D721Med (cell line): ENCODE measurements around the gene DRD5.
"Not testable (repeated sequence)": the region's sequence is repeated elsewhere in the genome, so short reads cannot be mapped to it uniquely, and the experiment has no call there.

ENCODE experiments used
- DNase-seq: peaks from one replicate; pipeline ENCODE4 v3.0.0; 2011; ENCODE audit warnings: low spot score; ENCODE audit not compliant: insufficient read length
- FAIRE-seq: peaks from 2 replicates; lab custom pipeline; 2011; peaks lifted over from hg19 to GRCh38; lab: Jason Lieb, UNC
- TF ChIP-seq, protein P1 (sequence below): IDR thresholded peaks from 2 replicates; pipeline ENCODE4 v1.5.1; 2012; ENCODE audit warnings: mild to moderate bottlenecking, control low read depth; ENCODE audit not compliant: insufficient read depth; ENCODE audit errors: missing control alignments

The DRD5 gene

DNA sequence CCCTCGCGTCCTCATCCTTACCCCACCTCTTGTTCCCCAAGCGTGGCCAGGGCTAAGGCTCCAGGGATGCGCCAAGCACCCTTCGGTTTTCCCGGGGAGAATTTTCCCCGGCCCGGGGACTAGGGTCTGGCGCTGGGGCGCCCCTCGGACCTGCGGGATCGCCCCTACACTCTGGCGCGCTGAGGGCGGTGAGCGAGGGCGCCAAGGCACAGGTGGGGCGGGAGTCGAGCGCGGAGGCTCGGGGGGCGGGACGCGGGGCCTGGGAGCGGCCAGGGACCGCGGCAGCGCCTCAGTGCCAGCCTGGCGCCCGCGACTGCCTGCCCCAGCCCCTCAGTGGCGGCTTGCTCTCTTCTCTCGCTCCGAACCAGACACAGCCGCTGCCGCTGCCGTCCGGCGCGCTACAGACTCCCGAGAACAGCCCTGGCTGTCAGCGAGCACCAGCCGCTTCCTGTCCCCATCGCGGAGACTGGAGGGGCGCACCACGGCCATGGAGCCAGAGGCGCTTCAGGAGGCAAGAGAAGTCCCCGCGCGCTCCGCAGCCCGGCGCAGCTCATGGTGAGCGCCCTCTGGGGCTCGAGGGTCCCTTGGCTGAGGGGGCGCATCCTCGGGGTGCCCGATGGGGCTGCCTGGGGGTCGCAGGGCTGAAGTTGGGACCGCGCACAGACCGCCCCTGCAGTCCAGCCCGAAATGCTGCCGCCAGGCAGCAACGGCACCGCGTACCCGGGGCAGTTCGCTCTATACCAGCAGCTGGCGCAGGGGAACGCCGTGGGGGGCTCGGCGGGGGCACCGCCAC is at the start of gene DRD5:
TSS of gene DRD5 (plus strand) at position 292 of the 793 bp plus-strand sequence. CDS start at position 688, 396 bp downstream.
- DNase-seq = no peak
- TF ChIP-seq, protein P1, sequence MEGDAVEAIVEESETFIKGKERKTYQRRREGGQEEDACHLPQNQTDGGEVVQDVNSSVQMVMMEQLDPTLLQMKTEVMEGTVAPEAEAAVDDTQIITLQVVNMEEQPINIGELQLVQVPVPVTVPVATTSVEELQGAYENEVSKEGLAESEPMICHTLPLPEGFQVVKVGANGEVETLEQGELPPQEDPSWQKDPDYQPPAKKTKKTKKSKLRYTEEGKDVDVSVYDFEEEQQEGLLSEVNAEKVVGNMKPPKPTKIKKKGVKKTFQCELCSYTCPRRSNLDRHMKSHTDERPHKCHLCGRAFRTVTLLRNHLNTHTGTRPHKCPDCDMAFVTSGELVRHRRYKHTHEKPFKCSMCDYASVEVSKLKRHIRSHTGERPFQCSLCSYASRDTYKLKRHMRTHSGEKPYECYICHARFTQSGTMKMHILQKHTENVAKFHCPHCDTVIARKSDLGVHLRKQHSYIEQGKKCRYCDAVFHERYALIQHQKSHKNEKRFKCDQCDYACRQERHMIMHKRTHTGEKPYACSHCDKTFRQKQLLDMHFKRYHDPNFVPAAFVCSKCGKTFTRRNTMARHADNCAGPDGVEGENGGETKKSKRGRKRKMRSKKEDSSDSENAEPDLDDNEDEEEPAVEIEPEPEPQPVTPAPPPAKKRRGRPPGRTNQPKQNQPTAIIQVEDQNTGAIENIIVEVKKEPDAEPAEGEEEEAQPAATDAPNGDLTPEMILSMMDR = no peak

DNA sequence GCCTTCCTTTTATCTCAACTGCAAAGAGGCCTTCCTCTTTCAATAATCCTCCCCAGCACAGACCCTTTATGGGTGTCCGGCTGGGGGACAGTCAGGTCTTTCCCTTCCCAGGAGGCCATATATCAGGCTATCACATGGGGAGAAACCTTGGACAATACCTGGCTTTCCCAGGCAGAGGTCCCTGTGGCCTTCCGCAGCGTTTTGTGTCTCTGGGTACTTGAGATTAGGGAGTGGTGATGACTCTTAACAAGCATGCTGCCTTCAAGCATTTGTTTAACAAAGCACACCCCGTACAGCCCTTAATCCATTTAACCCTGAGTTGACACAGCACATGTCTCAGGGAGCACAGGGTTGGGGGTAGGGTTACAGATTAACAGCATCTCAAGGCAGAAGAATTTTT is 49.2 kb upstream of the DRD5 start:
- FAIRE-seq, DNase-seq: not testable (repeated sequence)

More for the DNA sequence above, at the start of gene DRD5:
- no peak for FAIRE-seq

DNA sequence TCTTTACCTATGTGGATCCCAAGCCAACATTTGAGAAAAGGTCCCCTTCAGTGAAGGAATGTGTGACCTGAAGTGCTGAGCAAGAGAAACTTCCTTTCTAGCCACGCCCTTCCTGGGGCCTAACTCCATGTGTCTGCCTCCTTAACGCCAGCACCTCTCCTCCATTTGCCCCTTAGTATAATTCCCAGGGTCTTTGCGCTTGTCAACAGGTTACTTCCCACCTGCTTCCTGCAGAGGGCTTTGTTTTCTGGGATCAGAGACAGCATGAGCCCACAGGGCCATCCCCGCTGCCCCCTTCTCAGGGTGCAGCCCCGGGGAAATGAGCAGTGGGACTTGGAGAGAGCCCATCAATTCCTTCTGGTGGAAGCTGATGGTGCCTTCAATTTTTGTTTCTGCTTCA is 45.9 kb upstream of the DRD5 start:
- FAIRE-seq = no peak
- TF ChIP-seq, protein P1 = no peak
- no peak for DNase-seq

DNA sequence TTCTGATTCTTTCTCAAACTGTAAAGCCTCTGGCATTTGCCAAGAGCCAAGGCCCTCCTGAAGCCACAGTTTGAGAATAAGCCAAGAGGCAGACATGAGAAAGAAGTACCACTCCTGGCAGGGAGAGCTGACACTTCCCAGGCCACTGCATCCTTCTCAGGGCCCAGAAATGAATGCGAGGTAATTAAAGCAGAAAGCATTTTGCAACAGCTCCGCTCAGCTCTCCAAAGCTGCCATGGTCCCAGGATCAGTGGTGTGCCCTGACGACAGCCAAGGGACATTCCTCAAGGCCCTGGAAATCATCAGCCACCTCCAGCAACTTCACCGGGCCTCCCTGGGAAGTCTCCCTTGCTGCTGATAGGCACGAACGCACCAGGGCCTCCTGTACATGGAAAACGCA is 44.2 kb upstream of the DRD5 start:
- DNase-seq, FAIRE-seq: not testable (repeated sequence)

DNA sequence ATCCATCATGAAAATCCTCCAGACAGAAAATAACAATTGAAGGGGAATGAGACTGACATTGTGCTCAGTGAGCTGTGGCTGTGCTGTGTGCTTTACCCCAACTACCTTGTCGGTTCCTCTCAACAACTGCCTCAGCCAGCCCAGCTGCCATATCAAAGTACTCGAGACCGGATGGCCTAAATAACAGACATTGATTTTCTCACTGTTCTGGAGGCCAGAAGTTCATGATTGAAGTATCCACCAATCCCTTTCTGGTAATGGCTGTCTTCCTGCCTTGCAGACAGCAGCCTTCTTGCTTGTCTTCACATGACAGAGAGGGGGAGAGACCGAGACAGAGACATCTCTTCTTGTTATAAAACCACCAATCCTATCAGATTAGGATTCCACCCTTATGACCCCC is 37.6 kb upstream of the DRD5 start:
- not testable (repeated sequence) for FAIRE-seq, DNase-seq

DNA sequence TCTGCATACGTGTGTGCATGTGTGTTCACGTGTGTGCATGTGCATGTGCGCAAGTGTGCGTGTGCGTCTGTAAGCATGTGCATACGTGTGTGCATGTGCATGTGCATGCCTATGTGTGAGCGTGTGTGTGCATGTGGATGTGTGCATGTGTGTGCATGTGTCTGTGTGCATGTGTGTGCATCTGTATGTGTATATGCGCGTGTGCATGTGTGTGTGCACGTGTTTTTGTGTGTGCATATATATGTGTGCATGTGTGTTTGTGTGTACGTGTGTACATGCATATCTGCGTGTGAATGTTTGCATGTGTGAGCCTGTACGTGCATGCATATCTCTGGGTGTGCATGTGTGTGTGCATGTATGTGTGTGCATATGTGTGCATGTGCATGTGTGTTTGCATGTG is 35.7 kb upstream of the DRD5 start:
- FAIRE-seq (no peak), DNase-seq (no peak)
- TF ChIP-seq, protein P1 = no peak

DNA sequence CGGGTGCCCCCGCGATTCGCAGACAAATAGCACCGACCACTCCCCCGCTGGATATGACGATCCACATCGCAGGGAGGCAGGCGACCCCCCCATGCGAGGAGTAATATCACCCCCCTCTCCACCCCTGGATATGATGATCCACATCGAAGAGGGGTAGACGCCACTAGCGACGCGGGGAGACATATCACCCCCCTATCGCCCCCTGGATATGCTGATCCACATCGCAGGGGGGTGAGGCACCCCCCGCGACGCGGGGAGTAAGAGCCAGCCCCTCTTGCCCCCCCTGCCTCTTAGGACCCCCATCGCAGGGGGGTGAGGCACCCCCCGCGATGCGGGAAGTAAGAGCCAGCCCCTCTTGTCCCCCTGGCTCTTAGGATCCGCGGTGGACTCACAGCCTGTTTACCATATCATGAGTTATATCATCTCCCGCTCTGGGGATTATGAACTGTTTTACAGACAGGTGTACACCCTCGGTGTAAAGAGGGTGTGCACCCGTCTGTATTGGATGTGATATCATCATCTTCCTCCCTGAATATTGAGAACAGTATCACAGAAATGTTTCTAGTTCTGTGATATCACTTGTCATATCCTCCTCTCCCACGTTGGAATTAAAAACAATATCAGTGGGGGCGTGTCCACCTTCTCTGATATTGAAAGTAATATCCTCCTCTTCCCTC is 22.7 kb upstream of the DRD5 start:
- DNase-seq (no peak), FAIRE-seq (no peak)
- TF ChIP-seq, protein P1 = no peak

DNA sequence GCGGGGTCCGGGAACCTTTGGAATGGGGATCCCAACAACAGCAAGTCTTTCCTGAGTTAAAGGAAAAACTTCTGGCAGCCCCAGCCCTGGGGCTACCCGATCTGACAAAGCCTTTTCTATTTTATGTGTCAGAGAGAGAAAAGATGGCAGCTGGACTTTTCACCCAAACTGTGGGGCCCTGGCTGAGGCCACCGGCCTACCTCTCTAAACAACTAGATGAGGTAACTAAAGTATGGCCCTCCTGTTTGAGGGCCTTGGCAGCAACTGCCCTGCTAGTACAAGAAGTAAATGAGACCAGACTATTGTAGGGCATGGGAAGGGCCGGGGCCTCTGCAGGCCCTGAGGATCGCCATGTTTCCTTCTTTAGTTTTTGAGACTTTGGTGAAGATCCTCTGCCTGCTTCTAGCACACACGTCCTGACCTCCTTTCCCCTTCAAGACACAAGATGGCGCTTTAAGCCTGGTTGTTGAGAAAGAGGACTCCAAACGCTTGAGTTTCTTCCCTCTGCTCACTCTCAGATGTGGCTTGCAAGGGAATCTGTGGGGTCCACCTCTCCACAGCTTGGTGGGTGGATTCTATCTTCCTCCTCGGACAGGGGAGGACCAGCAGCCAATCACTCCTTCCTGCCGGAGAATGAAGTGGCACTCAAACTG is 18.5 kb upstream of the DRD5 start:
- TF ChIP-seq, protein P1 = peak; percentile 80
- FAIRE-seq (no peak), DNase-seq (no peak)
